GM12872 (cell line): Measurements from ENCODE around the gene HTR1A.

Experiments
- TF ChIP-seq, protein P1 (sequence below): IDR thresholded peaks from 3 replicates; pipeline ENCODE4 v1.5.1; 2011; ENCODE audit warnings: low read depth, mild to moderate bottlenecking, low read length, moderate library complexity; ENCODE audit not compliant: insufficient read depth

Gene HTR1A

DNA sequence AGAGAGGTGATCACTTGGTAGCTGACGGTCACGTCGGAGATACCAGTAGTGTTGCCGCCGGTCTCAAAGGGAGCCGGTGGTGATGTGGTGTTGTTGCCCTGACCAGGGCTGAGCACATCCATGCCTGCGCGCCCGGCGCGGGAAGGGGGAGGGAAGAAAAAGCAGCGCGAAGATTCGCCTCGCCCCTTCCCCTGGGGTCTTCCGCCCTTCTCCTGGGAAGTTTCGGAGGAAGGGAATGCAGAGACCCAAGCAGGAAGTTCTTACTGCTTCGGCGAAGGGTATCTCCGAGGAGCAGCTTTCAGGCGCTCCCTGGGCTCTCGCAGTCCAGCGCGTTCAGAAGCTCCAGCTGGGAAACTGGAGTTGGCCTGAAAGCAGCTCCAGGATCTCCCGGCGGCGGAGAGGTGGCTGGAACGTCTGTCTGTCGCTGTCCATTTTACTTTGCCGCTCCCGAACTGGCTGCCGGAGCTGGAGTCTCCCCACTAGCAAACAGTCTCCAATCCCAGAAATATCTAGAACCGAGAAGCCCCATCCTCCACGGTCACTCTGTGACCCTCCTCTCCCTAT is 565 bp downstream of the HTR1A start:
- TF ChIP-seq, protein P1, sequence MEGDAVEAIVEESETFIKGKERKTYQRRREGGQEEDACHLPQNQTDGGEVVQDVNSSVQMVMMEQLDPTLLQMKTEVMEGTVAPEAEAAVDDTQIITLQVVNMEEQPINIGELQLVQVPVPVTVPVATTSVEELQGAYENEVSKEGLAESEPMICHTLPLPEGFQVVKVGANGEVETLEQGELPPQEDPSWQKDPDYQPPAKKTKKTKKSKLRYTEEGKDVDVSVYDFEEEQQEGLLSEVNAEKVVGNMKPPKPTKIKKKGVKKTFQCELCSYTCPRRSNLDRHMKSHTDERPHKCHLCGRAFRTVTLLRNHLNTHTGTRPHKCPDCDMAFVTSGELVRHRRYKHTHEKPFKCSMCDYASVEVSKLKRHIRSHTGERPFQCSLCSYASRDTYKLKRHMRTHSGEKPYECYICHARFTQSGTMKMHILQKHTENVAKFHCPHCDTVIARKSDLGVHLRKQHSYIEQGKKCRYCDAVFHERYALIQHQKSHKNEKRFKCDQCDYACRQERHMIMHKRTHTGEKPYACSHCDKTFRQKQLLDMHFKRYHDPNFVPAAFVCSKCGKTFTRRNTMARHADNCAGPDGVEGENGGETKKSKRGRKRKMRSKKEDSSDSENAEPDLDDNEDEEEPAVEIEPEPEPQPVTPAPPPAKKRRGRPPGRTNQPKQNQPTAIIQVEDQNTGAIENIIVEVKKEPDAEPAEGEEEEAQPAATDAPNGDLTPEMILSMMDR = no peak

GRCh38 chr5:63961125-63961597 is 1.1 kb downstream of the HTR1A start:
- TF ChIP-seq, protein P1 = no peak

DNA sequence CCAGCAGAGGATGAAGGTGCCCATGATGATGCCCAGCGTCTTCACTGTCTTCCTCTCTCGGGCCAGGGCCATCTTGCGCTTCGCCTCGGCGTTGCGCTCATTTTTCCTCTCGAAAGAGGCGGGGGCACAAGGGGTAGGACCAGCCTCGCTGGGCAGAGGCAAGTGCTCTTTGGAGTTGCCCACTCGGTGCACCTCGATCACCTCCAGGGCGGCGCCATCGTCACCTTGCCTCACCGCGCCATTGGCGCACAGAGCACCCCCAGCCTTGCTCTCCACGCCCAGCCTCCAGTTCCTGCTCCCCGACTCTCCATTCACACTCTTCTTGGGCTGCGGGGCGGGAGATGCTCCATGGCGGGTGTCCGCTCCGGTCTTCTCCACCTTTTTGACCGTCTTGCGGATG is 1.6 kb downstream of the HTR1A start:
- TF ChIP-seq, protein P1 = no peak

DNA sequence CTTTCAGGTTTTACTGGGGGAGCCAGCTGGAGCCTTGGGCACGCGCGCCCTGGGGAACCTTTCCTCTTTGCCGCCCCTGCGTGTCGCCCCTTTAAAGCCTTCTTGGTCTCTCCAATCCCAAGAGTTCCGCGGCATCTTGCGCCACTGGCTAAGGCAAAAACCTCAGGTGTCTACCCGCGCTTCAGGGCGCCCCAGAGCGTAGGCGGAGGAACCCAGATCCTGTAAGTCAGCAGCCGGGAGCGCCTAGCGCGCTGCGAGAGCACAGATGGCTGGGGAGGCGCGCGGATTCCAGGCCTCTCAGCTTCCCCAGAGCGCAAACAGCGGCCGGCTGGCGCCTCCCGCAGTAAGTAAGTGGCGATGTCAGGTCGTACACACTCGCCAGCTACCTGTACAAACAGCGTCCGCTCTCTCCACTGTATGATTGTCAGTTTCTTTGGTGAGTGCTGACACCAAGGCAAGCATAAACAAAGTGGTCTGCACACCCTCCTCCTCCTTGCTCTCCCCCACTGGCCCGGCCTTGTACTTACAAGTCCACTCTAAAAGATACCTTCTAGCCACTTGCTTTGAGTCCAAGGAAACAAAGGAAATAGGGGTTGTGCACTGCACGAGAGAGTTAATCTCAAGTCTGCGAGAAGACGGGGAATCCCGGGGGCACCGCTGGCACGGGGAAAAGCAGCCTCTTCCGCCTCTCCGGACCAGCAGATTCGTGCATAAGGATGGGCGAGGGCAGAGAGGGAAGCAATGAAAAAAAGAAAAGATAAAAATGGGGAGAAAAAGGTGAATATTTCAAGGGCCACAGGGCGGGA is 2.9 kb downstream of the HTR1A start:
- TF ChIP-seq, protein P1 = no peak

- TF ChIP-seq, protein P1 = no peak
Observed at GRCh38 chr5:63958654-63959053, 3.6 kb downstream of the HTR1A start.

- TF ChIP-seq, protein P1 = no peak
Observed at GRCh38 chr5:63957617-63958016, 4.6 kb downstream of the HTR1A start.

DNA sequence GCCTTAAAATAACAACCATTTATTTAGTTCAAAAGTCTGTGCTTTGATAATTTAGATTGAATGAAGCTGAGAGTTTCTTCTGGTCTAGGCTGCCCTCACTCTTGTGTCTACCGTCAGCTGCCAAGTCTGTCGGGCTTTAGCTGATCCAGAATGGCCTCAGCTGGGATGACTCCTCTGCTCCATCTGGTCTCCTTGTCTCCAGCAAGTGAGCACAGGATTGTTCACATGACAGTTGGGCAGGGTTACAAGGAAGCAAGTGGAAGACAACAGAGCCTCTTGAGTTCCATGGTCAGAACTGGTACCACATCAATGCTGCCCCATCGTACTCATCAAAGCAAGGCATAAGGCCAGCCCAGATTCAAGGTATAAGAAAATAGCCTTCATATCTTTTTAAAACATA is 9.0 kb downstream of the HTR1A start:
- TF ChIP-seq, protein P1 = no peak
